Thyroid gland (tissue), 4 donors: ENCODE data around the gene CTSD. TPM values are rescaled to one million over a fixed set of nuclear protein-coding genes. Genes with fewer than 3 reads are reported as not detected.
A peak's percentile ranks its signal among the peaks of the same experiment; 100 is the strongest.
"Not testable (repeated sequence)": the region's sequence is repeated elsewhere in the genome, so short reads cannot be mapped to it uniquely, and the experiment has no call there.

ENCODE experiments used
- DNase-seq, 2 donors: peaks; one replicate each; pipeline ENCODE4 v3.0.0-alpha.2; 2019
- H3K27ac ChIP-seq, 3 donors: fragments of 200-600 bp; sonication (generic); 1 replicate in 2 of 3; 2 replicates in 1 of 3; pipeline ENCODE4 v1.5.1; 2016 to 2019; ENCODE audit warnings: mild to moderate bottlenecking in 1 of 3, moderate library complexity in 1 of 3
- H3K27me3 ChIP-seq: fragments of 200-600 bp; sonication (generic); one replicate; pipeline ENCODE4 v1.5.1; 2019
- H3K36me3 ChIP-seq, 2 donors: fragments of 200-600 bp; sonication (generic); one replicate each; pipeline ENCODE4 v1.5.1; 2016 to 2019
- H3K4me1 ChIP-seq, 2 donors: fragments of 200-600 bp; sonication (generic); one replicate each; pipeline ENCODE4 v1.5.1; 2017 to 2019
- H3K4me3 ChIP-seq, 3 donors: fragments of 200-600 bp; sonication (generic); replicated peaks in 1 of 3; 1 replicate in 2 of 3; 2 replicates in 1 of 3; pipeline ENCODE4 v1.5.1; 2016; ENCODE audit warnings: mild to moderate bottlenecking in 1 of 3
- H3K9me3 ChIP-seq: fragments of 200-600 bp; sonication (generic); one replicate; pipeline ENCODE4 v1.5.1; 2017
- CTCF ChIP-seq, 6 experiments: fragments of 200-600 bp in 3 of 6; fragments of 450-650 bp in 3 of 6; sonication (generic) in 3 of 6; IDR thresholded peaks; one replicate each; pipeline ENCODE4 v1.5.1; 2016 to 2019; ENCODE audit warnings: antibody characterized with exemption in 6 of 6, mild to moderate bottlenecking in 2 of 6, inconsistent platforms in 1 of 6, moderate library complexity in 1 of 6
- POLR2A ChIP-seq, 2 donors: fragments of 450-650 bp; IDR thresholded peaks; one replicate each; pipeline ENCODE4 v1.6.1; 2017; ENCODE audit warnings: antibody characterized with exemption in 2 of 2, mild to moderate bottlenecking in 2 of 2, moderate library complexity in 1 of 2
- WGBS, 2 donors: methylation state at CpG; one replicate each; pipeline ENCODE4 v1.1.5; 2017; 5-methylcytosine and 5-hydroxymethylcytosine counted together
- intact Hi-C: fragments of 100-400 bp; cut with DNase I; formaldehyde crosslinking; loops from one replicate; pipeline ENCODE4 v1.15.1; 2023
- total RNA-seq, 4 donors: library from RNA; depleted of rRNA; stranded (reverse); fragments of >200 nt; gene quantifications; one replicate each; pipeline ENCODE4 v1.2.3, GENCODE V29; 2016

Gene CTSD
- total RNA-seq: 100 to 1,000 TPM; 363 to 577 (median 457) TPM

- Histone ChIP-seq H3K27me3 (no peaks in the 10 kb centered on the region), H3K4me1 (peaks cover 25 to 42% of the 10 kb centered on the region in 2 donors), H3K36me3 (peaks cover 6 to 9% of the 10 kb centered on the region in 2 donors), H3K4me3 (peak within 1 kb of the TSS; percentile 36 to 99 (median 94)), H3K9me3 (no peaks in the 10 kb centered on the region), H3K27ac (peak within 1 kb of the TSS; percentile 70 to 86 (median 78))
- WGBS, 2 donors: 7 to 13% methylated on average over 8 to 21 of the region's 85 CpGs
- peak in 1 of 2 donors; percentile 69 for TF ChIP-seq POLR2A (IDR thresholded peaks at IDR 0.05)
- peak in 1 of 6 experiments; percentile 4 for TF ChIP-seq CTCF (IDR thresholded peaks at IDR 0.05)
- intact Hi-C loops: no loop called here
- DNase-seq: peak; percentile 84 to 85
These were observed at the start of gene CTSD for GRCh38 chr11:1763796-1764661. Gene CTSD (minus strand): TSS chr11:1763927. CDS start chr11:1763859, 68 bp downstream.

- DNase-seq, H3K36me3 ChIP-seq, H3K27ac ChIP-seq, intact Hi-C loops, H3K27me3 ChIP-seq, H3K9me3 ChIP-seq, H3K4me3 ChIP-seq, H3K4me1 ChIP-seq: not testable (repeated sequence)
- 83 to 88% methylated on average over 9 of the region's 9 CpGs for WGBS, 2 donors
These were observed 49.6 kb upstream of the CTSD start for GRCh38 chr11:1813356-1813755.

DNA sequence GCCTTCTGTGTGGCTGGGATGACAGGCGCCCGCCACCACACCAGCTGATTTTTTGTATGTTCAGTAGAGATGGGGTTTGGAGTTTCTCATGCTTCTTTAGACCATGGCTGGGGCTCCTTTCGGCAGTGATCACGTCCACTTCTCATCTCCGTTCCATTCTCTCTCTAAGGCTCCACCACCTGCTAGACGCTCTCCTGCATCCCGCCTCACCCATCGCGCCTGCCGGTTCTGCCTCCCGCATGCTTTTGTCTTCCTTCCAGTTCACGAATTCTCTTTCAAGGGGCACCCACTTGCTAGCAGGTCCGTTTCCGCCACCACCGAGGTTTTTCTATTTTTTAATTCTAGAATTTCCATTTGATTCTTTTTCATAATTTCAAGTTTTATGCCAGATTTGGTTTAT is 49.1 kb upstream of the CTSD start:
- Histone ChIP-seq H3K27ac (no peak overlapping the region), H3K36me3 (no peaks in the 10 kb centered on the region), H3K4me1 (no peaks in the 10 kb centered on the region), H3K27me3 (no peaks in the 10 kb centered on the region), H3K4me3 (no peak overlapping the region), H3K9me3 (no peaks in the 10 kb centered on the region)
- 88 to 94% methylated on average over 15 of the region's 15 CpGs for WGBS, 2 donors
- TF ChIP-seq POLR2A (IDR thresholded peaks at IDR 0.05) (no peak), CTCF (IDR thresholded peaks at IDR 0.05) (no peak)
- DNase-seq: no peak
- intact Hi-C loops: no loop called here

DNA sequence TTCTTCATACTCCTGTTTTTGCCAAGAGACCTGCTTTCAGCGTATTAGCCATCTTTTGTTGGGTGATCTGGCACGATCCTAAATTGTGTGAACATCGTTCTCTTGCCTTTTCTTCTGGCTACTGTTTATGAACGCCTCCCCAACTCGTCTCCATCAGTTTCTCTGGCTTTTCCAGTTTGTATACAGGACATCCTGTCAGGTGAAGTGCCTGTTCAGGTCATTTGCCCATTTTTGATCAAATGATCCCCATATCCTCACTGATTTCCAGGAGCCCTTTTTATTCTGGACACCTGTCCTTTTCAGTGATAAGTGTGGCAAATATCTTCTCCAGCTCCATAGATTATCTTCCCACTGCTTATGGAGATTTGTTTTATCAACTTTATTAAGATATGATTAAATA is 48.5 kb upstream of the CTSD start:
- no peaks in the 10 kb centered on the region for H3K4me1 ChIP-seq
- TF ChIP-seq CTCF (IDR thresholded peaks at IDR 0.05) (no peak), POLR2A (IDR thresholded peaks at IDR 0.05) (no peak)
- H3K36me3 ChIP-seq: no peaks in the 10 kb centered on the region
- no peaks in the 10 kb centered on the region for H3K9me3 ChIP-seq
- H3K4me3 ChIP-seq: no peak overlapping the region
- H3K27ac ChIP-seq: no peak overlapping the region
- WGBS, 2 donors: 85 to 89% methylated on average over 5 of the region's 5 CpGs
- intact Hi-C loops: no loop called here
- no peaks in the 10 kb centered on the region for H3K27me3 ChIP-seq
- no peak for DNase-seq

GRCh38 chr11:1810761-1811160 is 47.0 kb upstream of the CTSD start:
- intact Hi-C loops: no loop called here
- H3K27me3 ChIP-seq: no peaks in the 10 kb centered on the region
- H3K36me3 ChIP-seq: no peaks in the 10 kb centered on the region
- DNase-seq: no peak
- H3K9me3 ChIP-seq: no peaks in the 10 kb centered on the region
- H3K4me3 ChIP-seq: no peak overlapping the region
- no peak for TF ChIP-seq POLR2A (IDR thresholded peaks at IDR 0.05)
- TF ChIP-seq CTCF (IDR thresholded peaks at IDR 0.05): no peak
- H3K4me1 ChIP-seq: no peaks in the 10 kb centered on the region
- no peak overlapping the region for H3K27ac ChIP-seq
- WGBS, 2 donors: 76 to 86% methylated on average over 10 of the region's 10 CpGs
